Muscle layer of duodenum (tissue), 2 donors: ENCODE results near the gene SLC37A2.

ENCODE experiments used
- H3K27ac ChIP-seq: one replicate; pipeline ENCODE4 v1.7.0; 2013; ENCODE audit warnings: mild to moderate bottlenecking, low read length
- H3K27me3 ChIP-seq: one replicate; pipeline ENCODE4 v1.7.0; 2013; ENCODE audit warnings: low read depth, mild to moderate bottlenecking, control low read depth, low read length
- H3K36me3 ChIP-seq, 2 donors: one replicate each; pipeline ENCODE4 v1.7.0; 2013; ENCODE audit warnings: low read length in 2 of 2, control low read depth in 1 of 2, mild to moderate bottlenecking in 1 of 2; ENCODE audit not compliant: insufficient read depth in 2 of 2, control insufficient read depth in 1 of 2
- H3K4me1 ChIP-seq, 2 donors: one replicate each; pipeline ENCODE4 v1.7.0; 2013; ENCODE audit warnings: low read length in 2 of 2, mild to moderate bottlenecking in 2 of 2, control low read depth in 1 of 2, moderate library complexity in 1 of 2; ENCODE audit not compliant: insufficient read depth in 2 of 2, control insufficient read depth in 1 of 2
- H3K4me3 ChIP-seq, 2 donors: one replicate each; pipeline ENCODE4 v1.7.0; 2013; ENCODE audit warnings: low read length in 2 of 2, low read depth in 1 of 2, mild to moderate bottlenecking in 1 of 2
- H3K9me3 ChIP-seq, 2 donors: one replicate each; pipeline ENCODE4 v1.7.0; 2013; ENCODE audit warnings: low read length in 2 of 2, control low read depth in 1 of 2, mild to moderate bottlenecking in 1 of 2; ENCODE audit not compliant: control insufficient read depth in 1 of 2
- donor health status: healthy.

The SLC37A2 gene

DNA sequence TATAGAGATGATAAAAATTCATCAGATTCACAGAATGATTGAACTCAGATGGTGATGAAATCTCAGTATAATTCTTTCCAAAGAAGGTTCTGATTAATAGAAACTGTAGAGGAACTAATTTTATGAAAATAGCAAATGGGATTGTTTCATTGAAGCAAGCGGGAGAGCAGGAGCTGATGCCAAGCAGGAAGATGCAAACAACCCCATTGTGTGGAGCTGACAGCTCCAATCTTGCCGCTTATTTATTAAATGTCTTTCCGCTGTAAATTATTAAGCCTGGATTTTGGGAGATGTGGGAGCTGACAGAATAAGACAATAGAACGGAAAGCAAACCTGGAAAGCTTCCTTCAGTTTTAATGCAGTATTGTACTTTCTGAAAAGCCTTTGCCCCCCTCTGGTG, 54.3 kb downstream of the SLC37A2 start:
- H3K4me1 ChIP-seq, result no peaks in the 10 kb centered on the region
- H3K36me3 ChIP-seq, result no peaks in the 10 kb centered on the region
- H3K27me3 ChIP-seq, result no peaks in the 10 kb centered on the region
- no peak overlapping the region for H3K4me3 ChIP-seq
- no peak overlapping the region for H3K27ac ChIP-seq
- no peaks in the 10 kb centered on the region for H3K9me3 ChIP-seq

DNA sequence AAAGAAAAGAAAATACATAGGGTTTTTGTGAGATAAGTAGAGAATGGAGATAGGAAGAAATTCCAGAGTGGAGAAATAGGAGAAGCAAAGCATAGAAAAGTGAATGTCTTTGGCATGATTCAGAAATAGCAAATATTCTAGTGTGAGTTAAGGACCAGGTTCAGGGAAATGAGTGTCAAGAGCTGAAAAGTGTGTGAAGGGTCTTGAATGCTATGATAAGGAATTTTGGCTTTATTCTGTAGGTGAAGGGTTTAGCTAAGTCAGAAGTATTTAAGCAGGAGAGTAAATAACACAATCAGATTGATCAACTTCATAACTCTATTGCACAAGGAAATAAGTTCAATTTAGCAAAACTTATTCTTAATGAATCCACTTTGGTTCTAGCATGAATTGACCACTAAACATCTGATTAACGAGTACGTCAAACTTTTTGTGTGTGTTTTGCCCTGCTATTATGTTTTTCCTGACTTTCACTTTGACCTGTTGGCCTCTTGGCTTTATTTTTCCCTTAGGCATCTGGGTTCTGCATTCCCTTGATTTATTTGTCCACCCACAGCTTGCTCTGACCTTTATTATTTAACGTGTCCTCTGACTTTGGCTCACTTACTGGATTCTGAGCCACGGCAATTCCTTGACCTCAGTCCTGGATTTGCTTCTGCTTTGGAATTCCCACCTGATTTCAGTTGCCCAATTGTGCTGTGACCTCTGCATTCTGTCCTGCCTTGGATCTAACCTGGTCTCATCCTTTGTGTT, 60.3 kb downstream of the SLC37A2 start:
- Histone ChIP-seq H3K27ac (no peak overlapping the region), H3K9me3 (no peaks in the 10 kb centered on the region), H3K36me3 (no peaks in the 10 kb centered on the region), H3K4me3 (peak overlapping the region in 1 of 2 donors; percentile 1), H3K27me3 (peaks cover 6% of the 10 kb centered on the region), H3K4me1 (no peaks in the 10 kb centered on the region)

DNA sequence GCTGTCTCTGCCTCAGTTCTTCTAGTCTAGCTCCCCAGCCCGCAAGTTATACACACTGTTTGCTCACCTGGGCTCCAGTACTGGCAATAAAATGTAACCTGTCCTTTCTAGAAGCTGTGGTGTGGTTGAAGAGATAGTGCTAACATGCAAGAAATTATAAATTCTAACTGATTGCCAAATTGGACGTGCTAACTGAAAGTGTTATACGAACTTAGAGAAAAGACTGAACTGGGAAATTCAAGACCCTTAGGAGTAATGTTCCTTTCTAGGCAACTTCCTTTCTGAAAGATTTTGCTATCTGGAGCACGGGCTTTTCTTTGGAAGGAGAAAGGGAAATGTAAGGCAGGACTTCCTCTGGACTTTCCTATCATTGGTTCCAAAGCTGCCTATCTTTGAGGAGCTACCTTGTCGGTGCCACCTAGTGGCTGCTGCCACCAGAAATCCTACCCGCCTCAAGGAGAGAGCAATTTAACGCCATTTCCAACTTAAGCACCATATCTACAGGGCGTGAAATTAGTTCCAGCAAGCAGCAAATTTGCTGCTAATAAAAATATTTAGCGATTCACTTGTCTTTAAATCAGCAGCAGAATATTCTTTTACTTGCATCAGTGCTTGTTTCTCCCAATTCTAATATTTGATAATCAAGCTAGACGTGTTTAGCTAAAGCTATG, 61.0 kb downstream of the SLC37A2 start:
- Histone ChIP-seq H3K27me3 (peaks cover 6% of the 10 kb centered on the region), H3K36me3 (no peaks in the 10 kb centered on the region), H3K4me1 (no peaks in the 10 kb centered on the region), H3K4me3 (peak overlapping the region in 1 of 2 donors; percentile 1), H3K27ac (no peak overlapping the region), H3K9me3 (no peaks in the 10 kb centered on the region)

DNA sequence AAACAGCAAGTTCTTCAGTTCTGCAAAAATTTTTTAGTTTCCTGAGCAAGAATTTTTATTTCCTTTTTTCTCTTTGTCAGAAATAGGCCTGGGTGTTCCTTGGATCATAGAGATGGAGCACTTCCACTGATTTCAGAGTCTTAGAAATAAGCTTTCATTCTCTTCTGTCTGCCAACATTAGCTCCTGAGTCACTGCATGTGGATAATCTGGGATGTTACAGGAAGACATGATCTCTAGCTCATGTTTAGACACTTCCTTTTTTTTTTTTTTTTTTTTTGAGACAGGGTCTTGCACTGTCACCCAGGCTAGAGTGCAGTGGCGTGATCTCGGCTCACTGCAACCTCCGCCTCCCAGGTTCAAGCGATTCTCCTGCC, 61.5 kb downstream of the SLC37A2 start:
- no peaks in the 10 kb centered on the region for H3K9me3 ChIP-seq
- no peak overlapping the region for H3K27ac ChIP-seq
- no peaks in the 10 kb centered on the region for H3K4me1 ChIP-seq
- H3K4me3 ChIP-seq, result no peak overlapping the region
- H3K27me3 ChIP-seq, result peaks cover 6% of the 10 kb centered on the region
- H3K36me3 ChIP-seq, result no peaks in the 10 kb centered on the region

DNA sequence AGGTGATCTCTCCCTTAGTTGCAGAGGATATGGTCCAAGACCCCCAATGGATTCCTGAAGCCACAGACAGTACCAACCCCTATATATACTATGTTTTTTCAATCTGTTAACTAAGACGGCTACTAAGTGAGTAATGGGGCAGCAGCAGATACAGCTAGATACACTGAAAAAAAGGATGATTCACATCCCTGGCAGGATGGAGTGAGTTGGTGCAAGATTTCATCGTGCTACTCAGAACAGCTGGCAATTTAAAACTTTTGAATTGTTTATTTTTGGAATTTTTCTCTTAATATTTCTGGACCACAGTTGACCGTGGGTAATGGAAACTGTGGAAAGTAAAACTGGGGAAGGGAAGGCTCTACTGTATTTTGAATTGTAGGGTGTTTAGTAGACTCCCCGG, 65.3 kb downstream of the SLC37A2 start:
- no peaks in the 10 kb centered on the region for H3K36me3 ChIP-seq
- no peak overlapping the region for H3K27ac ChIP-seq
- peaks cover 6% of the 10 kb centered on the region for H3K27me3 ChIP-seq
- H3K9me3 ChIP-seq, result no peaks in the 10 kb centered on the region
- no peaks in the 10 kb centered on the region for H3K4me1 ChIP-seq
- no peak overlapping the region for H3K4me3 ChIP-seq

DNA sequence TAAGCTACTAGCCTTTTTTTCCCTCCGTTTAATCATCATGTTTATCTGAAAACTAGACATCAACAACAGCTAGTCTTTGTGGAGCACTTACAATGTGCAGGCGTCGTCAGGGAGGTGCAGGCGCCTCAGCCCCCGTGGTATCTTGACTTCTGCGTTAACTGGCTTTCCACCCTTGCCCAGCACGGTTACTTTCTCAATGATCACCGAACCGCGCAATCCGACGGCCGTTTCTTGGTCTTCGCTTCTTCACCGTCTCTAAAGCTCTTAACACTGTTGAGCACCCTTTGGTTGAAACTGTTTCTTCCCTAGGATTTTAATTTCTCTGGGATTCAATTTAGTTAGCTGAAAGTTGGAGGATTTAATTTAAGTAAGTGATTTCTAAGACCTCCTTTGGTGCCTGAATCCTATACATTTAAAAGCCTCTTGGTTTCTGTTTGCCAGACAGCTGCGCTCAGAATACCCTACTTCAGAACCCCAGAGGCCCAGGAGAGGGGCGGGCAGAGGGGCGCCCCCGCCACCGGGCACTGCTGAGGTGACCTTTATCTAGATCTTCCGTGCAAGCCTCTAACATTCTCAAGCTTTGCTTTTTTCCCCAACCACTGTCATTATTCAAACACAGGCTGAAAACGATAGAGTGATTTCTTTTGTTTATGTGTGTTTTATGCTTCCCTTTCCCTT, 66.3 kb downstream of the SLC37A2 start:
- Histone ChIP-seq H3K27me3 (peaks cover 6% of the 10 kb centered on the region), H3K36me3 (no peaks in the 10 kb centered on the region), H3K4me1 (no peaks in the 10 kb centered on the region), H3K9me3 (no peaks in the 10 kb centered on the region), H3K27ac (no peak overlapping the region), H3K4me3 (no peak overlapping the region)

DNA sequence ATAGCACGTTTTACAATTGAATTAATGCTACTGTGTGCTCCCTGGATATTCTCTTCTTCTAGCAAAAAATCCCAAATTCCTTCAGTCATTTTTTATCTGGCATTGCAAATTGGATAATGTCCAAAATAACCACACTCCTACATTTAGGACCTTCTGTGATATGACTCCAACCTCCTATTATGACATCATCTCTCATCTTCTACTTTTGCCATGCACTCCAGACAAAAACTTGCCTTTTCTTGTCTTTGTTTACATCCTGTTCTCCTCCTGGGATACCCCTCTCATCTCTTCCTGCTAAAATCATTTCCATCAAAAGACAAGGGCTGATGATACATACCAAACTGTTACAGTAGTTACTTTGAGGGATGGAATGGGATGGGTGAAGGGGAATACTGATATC, 69.0 kb downstream of the SLC37A2 start:
- Histone ChIP-seq H3K36me3 (no peaks in the 10 kb centered on the region), H3K27ac (no peak overlapping the region), H3K4me3 (no peak overlapping the region), H3K9me3 (no peaks in the 10 kb centered on the region), H3K4me1 (no peaks in the 10 kb centered on the region), H3K27me3 (peaks cover 6% of the 10 kb centered on the region)

DNA sequence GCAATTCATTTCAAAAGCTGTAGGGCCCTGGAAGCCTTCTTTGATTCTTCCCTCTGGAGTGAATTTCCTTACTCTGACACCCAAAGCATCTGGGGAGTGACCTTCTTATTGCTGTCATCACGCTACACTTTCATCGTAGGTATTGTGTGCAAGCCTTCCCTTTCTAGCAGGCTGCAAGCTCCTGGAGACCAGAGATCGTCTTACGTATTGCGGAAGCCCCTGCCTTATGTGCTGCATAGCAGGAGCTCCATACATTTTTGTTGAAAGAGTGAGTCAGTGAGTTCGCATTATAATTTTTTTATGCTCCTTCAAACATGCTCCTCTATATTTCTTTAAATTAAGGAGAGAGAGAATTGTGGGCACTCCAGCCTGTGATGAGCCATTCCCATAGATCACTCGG, 69.5 kb downstream of the SLC37A2 start:
- H3K27me3 ChIP-seq, result peaks cover 4% of the 10 kb centered on the region
- H3K9me3 ChIP-seq, result no peaks in the 10 kb centered on the region
- no peak overlapping the region for H3K4me3 ChIP-seq
- H3K4me1 ChIP-seq, result no peaks in the 10 kb centered on the region
- H3K36me3 ChIP-seq, result no peaks in the 10 kb centered on the region
- no peak overlapping the region for H3K27ac ChIP-seq

DNA sequence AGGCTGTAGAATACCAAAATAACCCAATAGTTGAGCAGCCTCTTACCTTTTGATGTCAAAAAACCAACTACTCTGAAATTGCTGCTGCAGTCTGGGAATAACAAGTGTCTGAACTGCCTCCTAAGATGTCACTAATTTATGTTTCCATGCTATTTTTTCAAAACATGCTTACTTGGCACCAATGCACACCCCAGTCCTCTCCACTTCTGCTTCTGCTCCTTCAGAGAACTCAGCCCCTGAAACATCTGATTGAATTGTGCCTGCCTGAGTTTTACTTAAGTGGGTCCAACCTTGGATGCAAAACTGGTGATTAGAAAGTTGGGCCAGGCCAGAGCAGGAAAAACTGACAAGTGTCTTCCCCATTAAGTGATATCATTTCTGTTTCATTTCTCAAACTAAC, 72.9 kb downstream of the SLC37A2 start:
- Histone ChIP-seq H3K27me3 (no peaks in the 10 kb centered on the region), H3K9me3 (no peaks in the 10 kb centered on the region), H3K4me3 (no peak overlapping the region), H3K4me1 (no peaks in the 10 kb centered on the region), H3K36me3 (no peaks in the 10 kb centered on the region), H3K27ac (no peak overlapping the region)

DNA sequence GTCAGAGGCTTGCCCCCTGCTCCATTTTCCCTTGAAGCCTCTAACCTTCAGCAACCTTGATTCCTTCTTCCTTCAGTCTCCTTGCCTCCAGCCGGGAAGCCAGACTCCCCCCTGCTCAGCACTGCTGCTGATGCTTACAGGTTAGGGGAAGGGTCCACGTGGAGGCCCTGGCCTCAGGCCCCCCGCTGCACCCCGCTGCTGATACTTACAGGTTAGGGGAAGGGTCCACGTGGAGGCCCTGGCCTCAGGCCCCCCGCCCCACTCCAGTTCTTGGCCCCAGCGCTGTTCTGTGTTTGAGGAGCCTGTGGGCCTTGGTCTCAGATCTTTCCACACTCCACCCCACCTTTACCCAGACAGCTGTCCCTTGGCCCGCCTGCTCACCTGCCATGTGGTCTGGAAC, 75.9 kb downstream of the SLC37A2 start:
- Histone ChIP-seq H3K4me1 (no peaks in the 10 kb centered on the region), H3K4me3 (no peak overlapping the region), H3K9me3 (no peaks in the 10 kb centered on the region), H3K36me3 (no peaks in the 10 kb centered on the region), H3K27me3 (no peaks in the 10 kb centered on the region), H3K27ac (no peak overlapping the region)

DNA sequence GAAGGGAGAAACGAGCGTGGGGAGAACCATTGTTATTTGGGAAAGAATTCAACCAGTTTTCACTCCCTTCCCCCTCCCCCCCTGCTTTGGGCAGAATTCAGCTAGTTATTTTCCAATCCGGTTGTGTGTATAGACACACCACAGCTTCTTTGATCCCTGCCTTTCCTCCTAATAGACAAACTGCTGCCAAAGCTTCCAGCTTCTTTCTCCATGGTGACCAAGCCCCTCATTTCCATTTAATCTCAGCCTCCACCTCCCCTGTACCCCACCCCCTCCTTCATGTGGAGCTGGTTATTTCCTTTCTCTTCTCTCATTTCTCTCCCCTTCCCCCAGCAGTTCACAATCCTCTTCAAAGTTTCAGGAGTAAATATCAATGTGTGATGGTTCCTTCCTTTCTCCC, 76.7 kb downstream of the SLC37A2 start:
- no peaks in the 10 kb centered on the region for H3K9me3 ChIP-seq
- no peaks in the 10 kb centered on the region for H3K36me3 ChIP-seq
- no peaks in the 10 kb centered on the region for H3K4me1 ChIP-seq
- H3K27ac ChIP-seq, result no peak overlapping the region
- no peaks in the 10 kb centered on the region for H3K27me3 ChIP-seq
- H3K4me3 ChIP-seq, result no peak overlapping the region
